Measurements from ENCODE around the gene TMEM14A. TPM values are rescaled to one million over a fixed set of nuclear protein-coding genes. Genes with fewer than 3 reads are reported as not detected.

Gene TMEM14A
- total RNA-seq, 1 experiment from 2014 or later = 7.3 TPM

GRCh38 chr6:52707963-52708680, 37.2 kb downstream of the TMEM14A start:
- H3K27me3 ChIP-seq (ENCODE audit: insufficient read depth, low read length) = no peaks in the 10 kb centered on the region; the same call in 1 of the 2 replicates
- no peak overlapping the region for H2BK5ac ChIP-seq (ENCODE audit: insufficient read length, low read length)

More at GRCh38 chr6:52707963-52708680, 37.2 kb downstream of the TMEM14A start:
- Histone ChIP-seq H2AK5ac (ENCODE audit: insufficient read length, low read length) (no peak overlapping the region), H4K5ac (ENCODE audit: insufficient read length, low read depth, low read length) (no peak overlapping the region), H3K23ac (ENCODE audit: insufficient read length, low read depth, low read length) (no peak overlapping the region), H2BK15ac (ENCODE audit: low read depth, low read length) (no peak overlapping the region), H3K79me2 (ENCODE audit: insufficient read depth, low read length) (no peaks in the 10 kb centered on the region), H3K4me1 (ENCODE audit: insufficient read depth, low read length) (no peaks in the 10 kb centered on the region), H3T11ph (ENCODE audit: low read length) (no peak overlapping the region), H3K4me2 (ENCODE audit: insufficient read depth, insufficient read length, low read length) (no peak overlapping the region), H4K8ac (replicated peaks; ENCODE audit: insufficient read length, low read depth, low read length) (no peak overlapping the region), H3K9ac (ENCODE audit: extremely low read depth, insufficient read length, low read length) (no peak overlapping the region), H2BK20ac (ENCODE audit: low read depth, low read length, poor library complexity, severe bottlenecking) (no peak overlapping the region), H2BK120ac (ENCODE audit: low read depth, low read length, poor library complexity, severe bottlenecking) (no peak overlapping the region), H4K91ac (ENCODE audit: insufficient read length, low read depth, low read length) (no peak overlapping the region), H3K14ac (ENCODE audit: insufficient read depth, low read length) (no peak overlapping the region), H2AFZ (ENCODE audit: low read length) (no peak overlapping the region), H3K79me1 (ENCODE audit: insufficient read depth, low read depth, low read length, poor library complexity, severe bottlenecking) (no peaks in the 10 kb centered on the region), H3K56ac (ENCODE audit: insufficient read length, low read depth, low read length) (no peak overlapping the region), H3K4ac (ENCODE audit: low read depth, low read length) (no peak overlapping the region), H3K18ac (ENCODE audit: insufficient read length, low read depth, low read length) (no peak overlapping the region), H3K9me3 (ENCODE audit: control insufficient read depth, low read depth, low read length) (no peaks in the 10 kb centered on the region), H4K20me1 (ENCODE audit: control insufficient read depth, insufficient read depth, insufficient read length) (no peaks in the 10 kb centered on the region), H3K27ac (ENCODE audit: insufficient read length, low read depth, low read length) (no peak overlapping the region), H3K23me2 (ENCODE audit: insufficient read length, low read depth, low read length, poor library complexity, severe bottlenecking) (no peaks in the 10 kb centered on the region), H2BK12ac (ENCODE audit: insufficient read length, low read depth, low read length) (no peak overlapping the region)
- Mint-ChIP-seq H3K36me3 (ENCODE audit: insufficient read depth in 1 of 3, low read depth in 3 of 3) (peaks cover 2 to 11% (median 5%) of the 10 kb centered on the region in 3 experiments; a peak in 3 of 7 replicates), H3K27me3 (ENCODE audit: low read depth) (peaks cover 7% of the 10 kb centered on the region; the same call in 1 of the 2 replicates), H3K9me3 (peaks cover 8 to 15% of the 10 kb centered on the region in 2 experiments), H3K4me1 (peaks cover 7 to 12% of the 10 kb centered on the region in 2 experiments; a peak in 3 of 4 replicates), H3K4me3 (no peak overlapping the region), H3K27ac (no peak overlapping the region)
- no peak for DNase-seq
- no peak for TF ChIP-seq CTCF (conservative IDR thresholded peaks at IDR 0.05)
- WGBS (ENCODE audit: extremely low coverage, insufficient read length, low lambda C conversion rate) = no CpG with 5 or more reads among the region's 3 CpGs
